ENCODE measurements around the gene WDR76. TPM values are rescaled to one million over a fixed set of nuclear protein-coding genes. Genes with fewer than 3 reads are reported as not detected.

WDR76 gene
- total RNA-seq, 4 donors from 2014 or later, result 5.1 to 12.0 (median 8.2) TPM

- peaks cover 10 to 39% (median 37%) of the 10 kb centered on the region in 4 donors for H3K36me3 ChIP-seq
- DNase-seq (ENCODE audit: extremely low spot score), result peak; percentile 100
- 2% methylated on average over 30 of the region's 66 CpGs for WGBS
- peak within 1 kb of the TSS; percentile 98 to 99 (median 98) for H3K27ac ChIP-seq (replicated peaks in 1 of 4)
- H3K4me3 ChIP-seq, result peak within 1 kb of the TSS; percentile 92 to 98 (median 96)
- no peaks in the 10 kb centered on the region for H3K9me3 ChIP-seq
- H3K27me3 ChIP-seq, result no peaks in the 10 kb centered on the region
- intact Hi-C loops (cut with DNase I), result no loop called here
- H3K4me1 ChIP-seq, result peaks cover 34 to 48% (median 45%) of the 10 kb centered on the region in 4 donors
- TF ChIP-seq EP300 (IDR thresholded peaks at IDR 0.05), result no peak
- TF ChIP-seq POLR2A (IDR thresholded peaks at IDR 0.05; ENCODE audit: low read depth), result peak; percentile 97
- peak in 1 of 3 experiments; percentile 5 for TF ChIP-seq CTCF (IDR thresholded peaks at IDR 0.05)
- TF ChIP-seq POLR2AphosphoS5 (IDR thresholded peaks at IDR 0.05), result peak; percentile 98 to 100
Measured at GRCh38 chr15:43791993-43792760, 34.6 kb upstream of the WDR76 start, which contains the start of gene SERF2. SERF2 (plus strand) TSS chr15:43792320; CDS start chr15:43792377, 57 bp downstream.

- peak overlapping the region; percentile 98 to 99 (median 98) for H3K27ac ChIP-seq (replicated peaks in 1 of 4)
- H3K9me3 ChIP-seq, result no peaks in the 10 kb centered on the region
- peaks cover 36 to 55% (median 52%) of the 10 kb centered on the region in 4 donors for H3K4me1 ChIP-seq
- 2% methylated on average over 29 of the region's 33 CpGs for WGBS
- H3K36me3 ChIP-seq, result peaks cover 10 to 45% (median 45%) of the 10 kb centered on the region in 4 donors
- intact Hi-C loops (cut with DNase I), result no loop called here
- H3K27me3 ChIP-seq, result no peaks in the 10 kb centered on the region
- peak overlapping the region; percentile 92 to 98 (median 96) for H3K4me3 ChIP-seq
- DNase-seq (ENCODE audit: extremely low spot score), result no peak
- TF ChIP-seq CTCF (IDR thresholded peaks at IDR 0.05) (peak in 1 of 3 experiments; percentile 3), POLR2AphosphoS5 (IDR thresholded peaks at IDR 0.05) (no peak)
Measured at GRCh38 chr15:43792761-43793476, 33.9 kb upstream of the WDR76 start.

- peak overlapping the region; percentile 92 to 98 (median 96) for H3K4me3 ChIP-seq
- H3K36me3 ChIP-seq, result peaks cover 10 to 52% (median 47%) of the 10 kb centered on the region in 4 donors
- no peaks in the 10 kb centered on the region for H3K9me3 ChIP-seq
- intact Hi-C loops (cut with DNase I), result no loop called here
- peak overlapping the region; percentile 98 to 99 (median 98) for H3K27ac ChIP-seq (replicated peaks in 1 of 4)
- TF ChIP-seq EP300 (IDR thresholded peaks at IDR 0.05), result no peak
- TF ChIP-seq CTCF (IDR thresholded peaks at IDR 0.05), result no peak
- no peak for TF ChIP-seq POLR2AphosphoS5 (IDR thresholded peaks at IDR 0.05)
- no peak for TF ChIP-seq POLR2A (IDR thresholded peaks at IDR 0.05; ENCODE audit: low read depth)
- no peaks in the 10 kb centered on the region for H3K27me3 ChIP-seq
- H3K4me1 ChIP-seq, result peaks cover 41 to 63% (median 59%) of the 10 kb centered on the region in 4 donors
- 70% methylated on average over 10 of the region's 10 CpGs for WGBS
- DNase-seq (ENCODE audit: extremely low spot score), result no peak
Measured at GRCh38 chr15:43793647-43794046, 33.2 kb upstream of the WDR76 start.

- Histone ChIP-seq H3K4me1 (peaks cover 41 to 69% (median 66%) of the 10 kb centered on the region in 4 donors), H3K27ac (replicated peaks in 1 of 4) (peak overlapping the region; percentile 32 to 99 (median 98)), H3K4me3 (peak overlapping the region in 1 of 4 donors; percentile 98), H3K27me3 (peaks cover 0 to 4% (median 0%) of the 10 kb centered on the region in 4 donors), H3K36me3 (peaks cover 10 to 60% (median 51%) of the 10 kb centered on the region in 4 donors), H3K9me3 (no peaks in the 10 kb centered on the region)
- no peak for DNase-seq (ENCODE audit: extremely low spot score)
- TF ChIP-seq EP300 (IDR thresholded peaks at IDR 0.05), result no peak
- no peak for TF ChIP-seq POLR2AphosphoS5 (IDR thresholded peaks at IDR 0.05)
- no peak for TF ChIP-seq POLR2A (IDR thresholded peaks at IDR 0.05; ENCODE audit: low read depth)
- WGBS, result 63% methylated on average over 9 of the region's 9 CpGs
- intact Hi-C loops (cut with DNase I), result no loop called here
Measured at GRCh38 chr15:43794269-43795037, 32.3 kb upstream of the WDR76 start.

All from esophagus muscularis mucosa (tissue), 4 donors.